ENCODE data around the gene NEFH.
"Not testable (repeated sequence)": the region's sequence is repeated elsewhere in the genome, so short reads cannot be mapped to it uniquely, and the experiment has no call there.

The NEFH gene

GRCh38 chr22:29479417-29480261, at the start of gene NEFH:
NEFH (plus strand) TSS chr22:29480218; CDS start chr22:29480263, 45 bp downstream.
- DNase-seq (ENCODE audit: low read depth in 3 of 3, low spot score in 1 of 3), result no peak

- DNase-seq (ENCODE audit: low read depth in 3 of 3, low spot score in 1 of 3), result no peak
Measured at GRCh38 chr22:29431986-29432385, 48.0 kb upstream of the NEFH start.

GRCh38 chr22:29433856-29434255, 46.2 kb upstream of the NEFH start:
- no peak for DNase-seq (ENCODE audit: low read depth in 3 of 3, low spot score in 1 of 3)

GRCh38 chr22:29434288-29434687, 45.7 kb upstream of the NEFH start:
- no peak for DNase-seq (ENCODE audit: low read depth in 3 of 3, low spot score in 1 of 3)

- DNase-seq (ENCODE audit: low read depth in 3 of 3, low spot score in 1 of 3), result no peak
Measured at GRCh38 chr22:29435236-29436136, 44.5 kb upstream of the NEFH start.

GRCh38 chr22:29438283-29438682, 41.7 kb upstream of the NEFH start, which contains the start of gene RFPL1:
RFPL1 (plus strand) TSS chr22:29438583.
- DNase-seq (ENCODE audit: low read depth in 3 of 3, low spot score in 1 of 3), result not testable (repeated sequence)

- DNase-seq (ENCODE audit: low read depth in 3 of 3, low spot score in 1 of 3), result no peak
Measured at GRCh38 chr22:29442976-29443375, 37.0 kb upstream of the NEFH start.

GRCh38 chr22:29443452-29443851, 36.6 kb upstream of the NEFH start:
- no peak for DNase-seq (ENCODE audit: low read depth in 3 of 3, low spot score in 1 of 3)

- DNase-seq (ENCODE audit: low read depth in 3 of 3, low spot score in 1 of 3), result no peak
Measured at GRCh38 chr22:29443861-29444792, 35.9 kb upstream of the NEFH start.

- no peak for DNase-seq (ENCODE audit: low read depth in 3 of 3, low spot score in 1 of 3)
Measured at GRCh38 chr22:29445508-29445907, 34.5 kb upstream of the NEFH start.

GRCh38 chr22:29447906-29448305, 32.1 kb upstream of the NEFH start:
- DNase-seq (ENCODE audit: low read depth in 3 of 3, low spot score in 1 of 3), result no peak

- DNase-seq (ENCODE audit: low read depth in 3 of 3, low spot score in 1 of 3), result no peak
Measured at GRCh38 chr22:29449296-29449875, 30.6 kb upstream of the NEFH start.

GRCh38 chr22:29450222-29450621, 29.8 kb upstream of the NEFH start:
- DNase-seq (ENCODE audit: low read depth in 3 of 3, low spot score in 1 of 3), result no peak

- no peak for DNase-seq (ENCODE audit: low read depth in 3 of 3, low spot score in 1 of 3)
Measured at GRCh38 chr22:29451863-29452262, 28.2 kb upstream of the NEFH start.

- DNase-seq (ENCODE audit: low read depth in 3 of 3, low spot score in 1 of 3), result no peak
Measured at GRCh38 chr22:29454276-29454675, 25.7 kb upstream of the NEFH start.

- DNase-seq (ENCODE audit: low read depth in 3 of 3, low spot score in 1 of 3), result no peak
Measured at GRCh38 chr22:29456211-29456671, 23.8 kb upstream of the NEFH start.

- DNase-seq (ENCODE audit: low read depth in 3 of 3, low spot score in 1 of 3), result no peak
Measured at GRCh38 chr22:29457730-29458129, 22.3 kb upstream of the NEFH start.

- DNase-seq (ENCODE audit: low read depth in 3 of 3, low spot score in 1 of 3), result no peak
Measured at GRCh38 chr22:29458551-29458950, 21.5 kb upstream of the NEFH start.

- DNase-seq (ENCODE audit: low read depth in 3 of 3, low spot score in 1 of 3), result no peak
Measured at GRCh38 chr22:29459773-29460172, 20.2 kb upstream of the NEFH start.

GRCh38 chr22:29461263-29461662, 18.8 kb upstream of the NEFH start:
- no peak for DNase-seq (ENCODE audit: low read depth in 3 of 3, low spot score in 1 of 3)

Measured in stimulated activated CD4-positive, alpha-beta T cell treated with anti-CD3 and anti-CD28 coated beads, TNF-alpha, amount 100 ng/mL, for 1 hour (primary cell).